ENCODE results near the gene SELPLG.
"Not testable (repeated sequence)": the region's sequence is repeated elsewhere in the genome, so short reads cannot be mapped to it uniquely, and the experiment has no call there.

SELPLG gene

GRCh38 chr12:108633534-108634248, at the start of gene SELPLG:
TSS of gene SELPLG (minus strand) at chr12:108633894. CDS start at chr12:108624307, 9,587 bp downstream.
- in situ Hi-C loops (cut with HindIII; ENCODE audit: low sequenced_read_pairs), result no loop called here

DNA sequence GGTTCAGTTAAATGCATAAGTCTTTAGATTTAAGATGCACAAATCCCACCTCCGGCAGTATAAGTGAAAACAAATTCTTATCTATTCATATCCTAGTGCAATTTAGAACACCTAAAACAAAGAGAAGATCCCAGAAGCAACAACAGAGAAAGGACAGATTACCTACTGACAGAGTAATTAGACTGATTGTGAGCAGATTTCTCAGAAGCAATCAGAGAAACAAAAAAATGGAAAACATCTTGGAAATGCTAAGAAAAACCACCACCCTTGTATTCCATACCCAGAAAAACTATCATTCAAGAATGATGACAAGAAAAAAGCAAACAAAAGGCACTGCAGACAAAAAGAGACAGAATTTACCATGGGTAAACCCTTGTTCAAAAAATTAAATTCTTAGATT, 47.6 kb upstream of the SELPLG start:
- in situ Hi-C loops (cut with HindIII; ENCODE audit: low sequenced_read_pairs), result loop anchor here (10.0 kb wide), 1 partner anchor 57 kb away; no protein-coding TSS in a partner anchor

- in situ Hi-C loops (cut with HindIII; ENCODE audit: low sequenced_read_pairs), result loop anchor here (10.0 kb wide), 1 partner anchor 156 kb away; no protein-coding TSS in a partner anchor
Observed at GRCh38 chr12:108679106-108679681, 45.5 kb upstream of the SELPLG start.

GRCh38 chr12:108678104-108678730, 44.5 kb upstream of the SELPLG start:
- in situ Hi-C loops (cut with HindIII; ENCODE audit: low sequenced_read_pairs), result loop anchor here (10.0 kb wide), 1 partner anchor 157 kb away; no protein-coding TSS in a partner anchor

- in situ Hi-C loops (cut with HindIII; ENCODE audit: low sequenced_read_pairs), result loop anchor here (10.0 kb wide), 1 partner anchor 157 kb away; no protein-coding TSS in a partner anchor
Observed at GRCh38 chr12:108677381-108677780, 43.7 kb upstream of the SELPLG start.

GRCh38 chr12:108676707-108677106, 43.0 kb upstream of the SELPLG start:
- in situ Hi-C loops (cut with HindIII; ENCODE audit: low sequenced_read_pairs), result loop anchor here (10.0 kb wide), 1 partner anchor 158 kb away; no protein-coding TSS in a partner anchor

DNA sequence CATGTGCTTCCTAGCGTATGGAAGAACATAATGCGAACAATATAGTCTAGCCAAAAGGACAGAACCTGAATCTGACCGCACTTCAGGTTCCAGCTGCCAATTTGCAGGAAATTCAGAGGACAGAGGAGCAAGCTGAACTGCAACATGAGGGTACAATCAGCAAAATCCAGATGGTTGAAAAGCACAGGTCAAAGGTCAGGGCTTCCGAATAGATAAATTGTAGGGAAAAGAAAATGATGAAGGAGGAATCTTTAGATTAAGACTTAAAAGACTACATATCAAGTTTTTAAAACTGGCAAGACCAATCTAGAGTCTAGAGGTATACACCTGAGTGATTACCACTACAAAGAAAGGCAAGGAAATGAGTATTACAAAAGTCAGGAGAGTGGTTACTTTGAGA, 42.1 kb upstream of the SELPLG start:
- in situ Hi-C loops (cut with HindIII; ENCODE audit: low sequenced_read_pairs), result loop anchor here (10.0 kb wide), 1 partner anchor 159 kb away; no protein-coding TSS in a partner anchor

DNA sequence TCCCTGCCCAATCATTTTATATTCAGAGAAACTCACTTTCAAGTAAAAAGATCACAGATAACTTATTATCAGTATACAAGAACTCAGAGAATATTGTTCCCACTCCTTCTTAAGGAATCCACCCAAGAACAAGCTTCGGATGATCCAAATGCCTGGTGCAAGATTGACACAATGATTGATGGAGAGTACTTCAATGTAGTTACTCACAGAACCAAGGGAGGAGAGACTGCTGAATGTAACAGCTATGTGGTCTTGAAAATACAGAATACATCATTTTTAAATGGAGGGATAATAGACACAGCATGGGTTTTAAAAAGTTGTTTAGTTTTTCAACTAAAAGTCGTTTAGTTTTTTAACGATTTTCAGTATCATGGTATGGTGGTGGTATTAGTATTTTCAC, 38.4 kb upstream of the SELPLG start:
- in situ Hi-C loops (cut with HindIII; ENCODE audit: low sequenced_read_pairs), result loop anchor here (5.0 to 10.0 kb wide), 2 partner anchors 55 to 163 kb away; no protein-coding TSS in a partner anchor

- in situ Hi-C loops (cut with HindIII; ENCODE audit: low sequenced_read_pairs), result loop anchor here (5.0 to 10.0 kb wide), 2 partner anchors 56 to 164 kb away; no protein-coding TSS in a partner anchor
Observed at GRCh38 chr12:108671110-108671509, 37.4 kb upstream of the SELPLG start.

- in situ Hi-C loops (cut with HindIII; ENCODE audit: low sequenced_read_pairs), result loop anchor here (5.0 to 10.0 kb wide), 2 partner anchors 57 to 165 kb away; no protein-coding TSS in a partner anchor
Observed at GRCh38 chr12:108670066-108670631, 36.5 kb upstream of the SELPLG start.

DNA sequence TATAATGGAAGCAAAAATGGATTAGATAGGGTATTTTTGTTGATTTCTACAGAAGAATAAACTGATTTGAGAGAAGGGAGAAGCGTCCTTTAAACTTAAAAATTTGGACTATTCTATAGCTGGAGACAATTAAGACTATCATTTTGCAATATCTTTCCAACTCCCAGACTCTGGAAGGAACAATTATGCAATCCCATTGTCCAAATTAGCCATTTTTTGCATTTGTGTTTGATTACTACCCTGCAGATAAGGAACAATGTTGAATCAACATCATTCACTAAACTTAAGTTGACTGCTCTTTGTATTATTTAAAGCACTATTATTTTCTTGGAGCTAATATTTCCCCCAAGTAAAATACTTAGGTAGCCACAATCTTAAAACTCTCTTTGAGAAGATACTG, 34.8 kb upstream of the SELPLG start:
- in situ Hi-C loops (cut with HindIII; ENCODE audit: low sequenced_read_pairs), result loop anchor here (5.0 kb wide), 1 partner anchor 106 kb away; the partner anchor contains the start of genes ISCU and SART3

GRCh38 chr12:108668063-108668462, 34.4 kb upstream of the SELPLG start:
- in situ Hi-C loops (cut with HindIII; ENCODE audit: low sequenced_read_pairs), result loop anchor here (5.0 kb wide), 1 partner anchor 106 kb away; the partner anchor contains the start of genes ISCU and SART3

- in situ Hi-C loops (cut with HindIII; ENCODE audit: low sequenced_read_pairs), result loop anchor here (5.0 kb wide), 1 partner anchor 105 kb away; the partner anchor contains the start of genes ISCU and SART3
Observed at GRCh38 chr12:108667349-108667748, 33.7 kb upstream of the SELPLG start.

DNA sequence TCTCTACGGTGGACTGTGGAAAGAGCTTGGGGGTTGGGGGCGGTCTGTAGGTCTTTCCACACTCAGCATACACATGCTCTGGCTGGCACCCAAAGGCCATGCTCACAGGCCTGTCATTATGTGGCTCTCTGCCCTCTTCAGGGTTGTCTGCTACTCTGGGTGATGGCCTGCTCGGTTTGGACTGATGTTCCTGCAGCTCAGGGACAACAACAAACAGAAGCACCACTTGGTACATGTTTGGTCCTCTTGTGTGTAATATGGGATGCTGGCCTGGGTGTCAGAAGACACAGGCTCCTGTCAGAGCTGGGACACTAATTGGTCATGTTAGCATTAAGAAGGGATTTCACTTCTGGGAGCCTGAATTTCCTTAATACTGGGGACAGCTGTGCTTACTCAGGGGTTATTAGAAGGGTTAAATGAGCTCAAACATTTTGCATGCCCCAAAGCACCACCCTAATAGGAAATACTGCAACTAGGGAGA, 32.7 kb upstream of the SELPLG start:
- in situ Hi-C loops (cut with HindIII; ENCODE audit: low sequenced_read_pairs), result loop anchor here (5.0 kb wide), 1 partner anchor 104 kb away; the partner anchor contains the start of genes ISCU and SART3

GRCh38 chr12:108665608-108666202, 32.0 kb upstream of the SELPLG start:
- in situ Hi-C loops (cut with HindIII; ENCODE audit: low sequenced_read_pairs), result loop anchor here (5.0 kb wide), 1 partner anchor 103 kb away; the partner anchor contains the start of genes ISCU and SART3

- in situ Hi-C loops (cut with HindIII; ENCODE audit: low sequenced_read_pairs), result loop anchor here (5.0 kb wide), 1 partner anchor 102 kb away; the partner anchor contains the start of genes ISCU and SART3
Observed at GRCh38 chr12:108664338-108665258, 30.9 kb upstream of the SELPLG start.

DNA sequence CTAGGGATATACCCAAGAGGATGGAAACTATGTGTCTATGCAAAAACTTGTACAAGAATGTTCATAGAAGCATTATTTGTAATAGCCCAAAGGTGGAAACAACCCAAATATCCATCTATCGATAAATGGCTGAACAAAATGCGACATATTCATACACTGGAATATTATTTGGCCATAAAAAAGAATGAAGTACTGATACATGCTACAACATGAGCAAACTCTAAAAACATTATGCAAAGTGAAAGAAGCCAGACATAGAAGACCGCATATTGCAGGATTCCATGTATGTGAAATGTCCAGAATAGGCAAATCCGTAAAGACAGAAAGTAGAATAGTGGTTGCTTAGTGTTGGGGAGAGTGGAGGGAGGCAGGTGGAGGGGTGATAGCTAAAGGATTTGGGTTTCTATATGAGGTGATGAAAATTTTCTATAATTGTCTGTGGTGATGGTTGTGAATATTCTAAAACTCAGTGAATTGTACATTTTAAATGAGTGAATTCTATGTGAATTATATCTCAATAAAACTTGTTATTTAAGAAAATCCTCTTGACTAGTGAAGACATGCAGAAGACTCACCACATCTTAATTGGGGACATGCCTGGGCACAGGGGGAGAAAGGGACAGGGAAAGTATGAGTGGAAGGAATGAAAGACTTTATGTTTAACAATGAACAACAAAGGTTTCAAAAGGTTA, 29.8 kb upstream of the SELPLG start:
- in situ Hi-C loops (cut with HindIII; ENCODE audit: low sequenced_read_pairs), result no loop called here

- in situ Hi-C loops (cut with HindIII; ENCODE audit: low sequenced_read_pairs), result not testable (repeated sequence)
Observed at GRCh38 chr12:108658115-108658514, 24.4 kb upstream of the SELPLG start.

Measured in endothelial cell of hepatic sinusoid (primary cell).